RWPE2 (cell line): ENCODE measurements around the gene RNF32.

Experiments used
- ATAC-seq: fragments of 200-7000 bp; cut with Tn5 transposase; 3 replicates; pipeline ENCODE4 v1.9.1; 2021; ENCODE audit warnings: low read depth
- DNase-seq: peaks from one replicate; pipeline ENCODE4 v3.0.0-alpha.2; 2020; ENCODE audit warnings: low spot score
- H3K27ac ChIP-seq: fragments of 450-650 bp; 2 replicates; pipeline ENCODE4 v1.5.1; 2017; ENCODE audit warnings: mild to moderate bottlenecking; ENCODE audit not compliant: poor library complexity, severe bottlenecking
- H3K27me3 ChIP-seq: fragments of 250-450 bp; sonication (Bioruptor Pico); 2 replicates; pipeline ENCODE4 v1.5.1; 2021; ENCODE audit warnings: mild to moderate bottlenecking, moderate library complexity; ENCODE audit not compliant: insufficient read depth, poor library complexity, severe bottlenecking
- H3K36me3 ChIP-seq: fragments of 250-450 bp; sonication (Bioruptor Pico); 2 replicates; pipeline ENCODE4 v1.5.1; 2020; ENCODE audit warnings: low read depth, mild to moderate bottlenecking, moderate library complexity
- H3K4me1 ChIP-seq: fragments of 250-450 bp; sonication (Bioruptor Pico); 2 replicates; pipeline ENCODE4 v1.5.1; 2021; ENCODE audit warnings: mild to moderate bottlenecking, moderate library complexity; ENCODE audit not compliant: insufficient read depth, poor library complexity, severe bottlenecking
- H3K4me3 ChIP-seq: fragments of 250-450 bp; sonication (Bioruptor Pico); 2 replicates; pipeline ENCODE4 v1.5.1; 2021; ENCODE audit warnings: mild to moderate bottlenecking, moderate library complexity; ENCODE audit not compliant: severe bottlenecking
- H3K9me3 ChIP-seq: fragments of 250-450 bp; sonication (Bioruptor Pico); 2 replicates; pipeline ENCODE4 v1.5.1; 2021; ENCODE audit warnings: mild to moderate bottlenecking, moderate library complexity; ENCODE audit not compliant: severe bottlenecking
- CTCF ChIP-seq: fragments of 450-650 bp; IDR thresholded peaks from one replicate; pipeline ENCODE4 v1.5.1; 2017; ENCODE audit warnings: mild to moderate bottlenecking, moderate library complexity; ENCODE audit not compliant: poor library complexity, severe bottlenecking

Gene RNF32

GRCh38 chr7:156673454-156673853, 32.9 kb downstream of the RNF32 start:
- Histone ChIP-seq H3K27ac (no peak overlapping the region), H3K4me1 (no peaks in the 10 kb centered on the region), H3K27me3 (no peaks in the 10 kb centered on the region), H3K4me3 (no peak overlapping the region), H3K36me3 (peaks cover 6% of the 10 kb centered on the region; the same call in 1 of the 2 replicates), H3K9me3 (no peaks in the 10 kb centered on the region)
- no peak for ATAC-seq
- DNase-seq, result no peak
- TF ChIP-seq CTCF, result no peak

- no peak for TF ChIP-seq CTCF
- peaks cover 6% of the 10 kb centered on the region; the same call in 1 of the 2 replicates for H3K36me3 ChIP-seq
- no peaks in the 10 kb centered on the region for H3K27me3 ChIP-seq
- no peak overlapping the region for H3K27ac ChIP-seq
- no peak overlapping the region for H3K4me3 ChIP-seq
- no peak for ATAC-seq
- no peaks in the 10 kb centered on the region for H3K9me3 ChIP-seq
- H3K4me1 ChIP-seq, result no peaks in the 10 kb centered on the region
- no peak for DNase-seq
Observed at GRCh38 chr7:156673902-156674301, 33.3 kb downstream of the RNF32 start.

GRCh38 chr7:156675721-156676120, 35.1 kb downstream of the RNF32 start:
- DNase-seq (no peak), ATAC-seq (no peak)
- Histone ChIP-seq H3K9me3 (no peaks in the 10 kb centered on the region), H3K36me3 (peaks cover 18% of the 10 kb centered on the region), H3K27me3 (no peaks in the 10 kb centered on the region), H3K4me3 (no peak overlapping the region), H3K4me1 (no peaks in the 10 kb centered on the region), H3K27ac (no peak overlapping the region)
- no peak for TF ChIP-seq CTCF

GRCh38 chr7:156676263-156676662, 35.7 kb downstream of the RNF32 start:
- no peak for TF ChIP-seq CTCF
- Histone ChIP-seq H3K27ac (no peak overlapping the region), H3K36me3 (peaks cover 18% of the 10 kb centered on the region), H3K4me1 (no peaks in the 10 kb centered on the region), H3K27me3 (no peaks in the 10 kb centered on the region), H3K9me3 (no peaks in the 10 kb centered on the region), H3K4me3 (no peak overlapping the region)
- ATAC-seq (no peak), DNase-seq (no peak)

GRCh38 chr7:156677374-156678054, 36.9 kb downstream of the RNF32 start:
- H3K27me3 ChIP-seq, result no peaks in the 10 kb centered on the region
- H3K36me3 ChIP-seq, result peaks cover 18% of the 10 kb centered on the region
- no peak for ATAC-seq
- H3K4me1 ChIP-seq, result no peaks in the 10 kb centered on the region
- TF ChIP-seq CTCF, result no peak
- no peak overlapping the region for H3K27ac ChIP-seq
- no peak overlapping the region for H3K4me3 ChIP-seq
- no peaks in the 10 kb centered on the region for H3K9me3 ChIP-seq
- no peak for DNase-seq
